Left colon (tissue), 2 donors: ENCODE measurements around the gene VWA8. TPM values are rescaled to one million over a fixed set of nuclear protein-coding genes. Genes with fewer than 3 reads are reported as not detected.

Experiments used
- ATAC-seq: fragments of 200-7000 bp; cut with Tn5 transposase; one replicate; pipeline ENCODE4 v1.9.1; 2020; ENCODE audit warnings: mild to moderate bottlenecking, moderate library complexity
- DNase-seq, 2 donors: peaks; one replicate each; pipeline ENCODE4 v3.0.0-alpha.2; 2020
- intact Hi-C, 2 donors: fragments of 100-400 bp; cut with DNase I in 1 of 2; cut with micrococcal nuclease in 1 of 2; formaldehyde crosslinking; loops; one replicate each; pipeline versions ENCODE4 v1.11.2 to v1.14.0; 2022; cut with DNase I, micrococcal nuclease
- long read RNA-seq: library from polyadenylated mRNA; unstranded; transcript quantifications from one replicate; pipeline ENCODE4 v2.0.0, GENCODE V29; 2021
- total RNA-seq, 2 donors: library from RNA; stranded (reverse); fragmentation: NEBNext Ultra II Directional; extraction: Animal tissue kit (Norgen Biotek cat#: 25700); gene quantifications; one replicate each; pipeline ENCODE4 v1.2.1, GENCODE V29; 2021
- donor health status: DM: no; HTN: no; CAD: no.
- donor health status: DM: yes; HTN: yes; CAD: no.

VWA8 gene
- 10 to 100 TPM; 26.9 to 31.1 TPM for total RNA-seq
- long read RNA-seq, partial matches to known transcripts: 3 of 8 reads
- long read RNA-seq, other reads (novel, unspliced or antisense): 4 of 8 reads

DNA sequence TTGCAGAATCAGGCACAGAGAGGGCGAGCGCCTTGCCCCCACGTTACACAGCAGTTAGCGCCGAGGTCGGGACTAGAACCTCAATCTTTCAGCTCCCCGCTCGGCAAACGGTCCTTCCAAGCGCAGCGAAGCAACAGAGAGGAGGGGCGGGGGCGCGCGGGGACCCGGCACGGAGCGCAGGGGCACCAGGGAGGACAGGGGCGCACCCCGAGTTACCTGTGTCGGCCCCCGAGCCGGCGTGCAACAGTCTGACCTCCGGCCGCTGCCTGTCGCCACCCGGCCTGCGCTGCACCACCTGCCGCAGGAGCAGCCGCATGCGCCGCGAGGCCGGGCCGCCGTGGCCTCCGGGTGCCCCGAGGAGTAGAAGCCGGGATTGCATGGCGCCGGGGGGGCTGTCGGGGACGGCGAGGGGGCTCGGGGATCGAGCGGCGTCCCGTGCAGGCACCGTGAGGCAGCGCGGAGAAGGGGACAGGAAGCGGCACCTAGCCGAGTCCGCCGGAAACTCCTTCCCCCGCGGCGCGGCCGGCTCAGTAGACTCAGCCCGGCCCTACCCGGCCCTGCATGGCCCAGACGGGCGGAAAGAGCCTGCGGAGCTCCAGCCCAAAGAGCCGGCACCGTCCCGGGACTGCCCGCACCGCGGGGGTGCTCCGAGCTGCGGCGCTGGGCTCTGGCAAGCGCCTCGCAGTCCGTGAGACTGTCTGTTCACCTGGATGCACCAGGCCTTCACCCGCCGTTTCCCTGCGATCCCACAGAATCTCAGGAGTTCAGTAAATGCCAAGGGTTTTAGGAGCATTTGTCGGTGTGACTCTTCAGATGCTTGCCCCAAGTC is at the start of gene VWA8:
TSS of gene VWA8 (minus strand) at position 473 of the 829 bp plus-strand sequence. CDS start at position 379, 94 bp downstream.
- peak; percentile 95 for ATAC-seq
- intact Hi-C loops: no loop called here

DNA sequence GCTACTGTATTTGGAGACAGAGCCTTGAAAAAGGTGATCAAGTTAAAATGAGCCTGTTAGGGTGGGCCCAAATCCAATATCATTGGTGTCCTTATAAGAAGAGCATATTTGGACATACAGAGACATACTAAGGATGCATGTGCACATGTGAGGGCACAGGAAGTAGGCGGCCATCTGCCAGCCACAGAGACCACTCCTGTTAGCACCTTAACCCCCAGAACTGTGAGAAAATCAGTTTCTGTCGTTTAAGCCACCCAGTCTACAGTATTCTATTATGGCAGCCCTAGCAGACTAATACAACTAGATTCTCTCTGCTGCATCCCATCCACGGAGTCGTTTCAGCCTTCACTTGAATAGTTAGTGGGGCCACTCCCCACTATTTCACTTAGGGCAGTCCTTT is 48.1 kb upstream of the VWA8 start:
- no peak for ATAC-seq
- intact Hi-C loops: no loop called here
- DNase-seq: no peak

More for the DNA sequence above, at the start of gene VWA8:
- DNase-seq: peak; percentile 74 to 89

DNA sequence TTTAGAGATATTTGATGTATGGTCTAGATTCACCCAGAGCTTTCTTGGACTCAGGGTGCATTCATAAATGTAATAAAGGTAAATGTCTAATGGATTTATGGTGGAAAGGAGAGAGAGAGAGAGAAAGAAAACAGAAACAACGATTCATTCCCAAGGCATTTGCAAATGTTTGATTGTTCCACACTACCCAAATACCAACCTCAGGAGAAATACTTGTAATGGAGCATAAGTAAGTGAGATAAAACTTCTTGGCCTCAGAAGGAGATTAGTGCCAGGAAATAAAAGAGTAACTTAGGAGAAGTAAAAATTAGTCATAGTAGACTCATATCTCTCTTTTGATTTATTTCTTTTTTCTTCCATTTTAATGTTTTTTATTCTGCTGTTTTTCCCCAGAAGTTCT is 46.9 kb upstream of the VWA8 start:
- intact Hi-C loops: no loop called here
- no peak for DNase-seq
- ATAC-seq: no peak

DNA sequence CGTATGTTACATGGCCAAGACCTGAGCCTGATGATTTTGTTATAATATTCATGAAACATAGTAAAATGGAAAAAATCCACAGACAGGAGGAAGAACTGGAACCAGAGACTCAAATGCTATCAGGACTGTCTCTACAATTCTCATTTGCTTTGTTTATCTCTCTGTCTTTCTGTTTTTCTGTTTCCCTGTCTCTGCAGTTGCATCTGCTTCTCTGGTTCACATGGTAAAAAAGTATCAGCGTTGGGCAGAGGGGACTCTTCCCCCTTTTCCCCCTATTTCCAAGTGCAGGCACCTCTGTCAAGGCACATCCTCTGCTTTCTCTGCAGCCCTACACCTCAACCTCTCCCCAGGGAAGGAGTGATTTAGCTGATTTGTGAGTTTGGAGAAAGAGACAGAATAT is 41.2 kb upstream of the VWA8 start:
- DNase-seq: no peak
- intact Hi-C loops: no loop called here
- no peak for ATAC-seq

GRCh38 chr13:42001580-42001979 is 40.7 kb upstream of the VWA8 start:
- intact Hi-C loops: no loop called here
- no peak for ATAC-seq

DNA sequence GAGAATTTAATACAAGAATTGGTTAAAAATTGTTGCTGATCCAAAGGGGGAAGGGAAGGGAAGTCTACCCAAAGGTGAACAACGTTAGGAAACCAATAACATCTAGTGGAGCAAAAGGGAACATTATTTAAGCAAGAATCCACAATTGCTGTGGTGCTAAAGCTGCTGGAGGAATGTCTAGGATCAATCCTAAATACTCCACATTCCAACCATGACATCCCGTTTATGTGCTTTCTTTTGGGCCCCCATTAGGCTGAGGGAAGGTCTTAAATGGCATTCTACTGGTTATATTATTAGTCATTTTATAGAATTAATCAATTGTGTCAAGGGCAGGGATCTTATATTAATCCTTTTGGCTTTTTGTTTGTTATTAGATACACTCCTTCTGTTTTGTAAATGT is 39.9 kb upstream of the VWA8 start:
- DNase-seq: no peak
- intact Hi-C loops: no loop called here
- ATAC-seq: no peak

More at GRCh38 chr13:42001580-42001979, 40.7 kb upstream of the VWA8 start:
- no peak for DNase-seq

DNA sequence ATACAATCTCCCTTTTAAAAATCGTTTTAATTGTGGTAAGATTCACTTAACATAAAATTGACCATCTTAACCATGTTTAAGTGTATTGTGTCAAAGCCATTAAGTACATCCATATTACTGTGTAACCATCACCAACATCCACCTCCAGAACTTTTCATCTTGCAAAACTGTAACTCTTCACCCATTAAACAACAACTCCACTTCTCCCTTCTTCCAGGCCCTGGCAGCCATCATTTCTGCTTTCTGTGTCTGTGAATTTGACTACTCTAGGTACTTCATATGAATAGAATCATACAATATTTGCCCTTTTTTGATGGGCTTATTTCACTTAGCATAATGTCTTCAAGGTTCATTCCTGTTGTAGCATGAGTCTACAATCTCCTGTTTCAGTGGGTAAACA is 36.5 kb upstream of the VWA8 start:
- ATAC-seq: no peak
- intact Hi-C loops: no loop called here

GRCh38 chr13:41995946-41996345 is 35.0 kb upstream of the VWA8 start:
- no peak for ATAC-seq
- intact Hi-C loops: no loop called here

More for the DNA sequence above, 36.5 kb upstream of the VWA8 start:
- DNase-seq: no peak

GRCh38 chr13:41995336-41995735 is 34.4 kb upstream of the VWA8 start:
- no peak for ATAC-seq
- intact Hi-C loops: no loop called here
- DNase-seq: no peak

More at GRCh38 chr13:41995946-41996345, 35.0 kb upstream of the VWA8 start:
- DNase-seq: no peak

DNA sequence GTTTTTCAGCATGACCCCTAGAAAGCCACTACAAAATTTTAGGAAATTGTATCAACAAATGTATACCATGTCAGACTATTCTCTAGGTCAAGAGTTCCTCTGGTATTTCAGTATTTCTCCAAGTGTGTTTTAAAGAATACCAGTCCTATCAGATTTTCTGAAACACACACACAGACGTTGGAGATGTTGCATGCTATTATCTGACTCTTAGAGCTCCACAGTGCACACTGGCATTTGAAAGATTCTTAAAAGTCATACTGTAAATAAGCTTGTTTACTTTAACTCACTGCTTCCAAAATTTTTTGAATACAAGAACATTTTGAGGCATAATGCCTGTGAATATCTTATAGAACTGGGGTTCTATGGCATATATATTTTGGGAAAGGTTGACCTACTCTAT is 33.8 kb upstream of the VWA8 start:
- DNase-seq (no peak), ATAC-seq (no peak)
- intact Hi-C loops: no loop called here

DNA sequence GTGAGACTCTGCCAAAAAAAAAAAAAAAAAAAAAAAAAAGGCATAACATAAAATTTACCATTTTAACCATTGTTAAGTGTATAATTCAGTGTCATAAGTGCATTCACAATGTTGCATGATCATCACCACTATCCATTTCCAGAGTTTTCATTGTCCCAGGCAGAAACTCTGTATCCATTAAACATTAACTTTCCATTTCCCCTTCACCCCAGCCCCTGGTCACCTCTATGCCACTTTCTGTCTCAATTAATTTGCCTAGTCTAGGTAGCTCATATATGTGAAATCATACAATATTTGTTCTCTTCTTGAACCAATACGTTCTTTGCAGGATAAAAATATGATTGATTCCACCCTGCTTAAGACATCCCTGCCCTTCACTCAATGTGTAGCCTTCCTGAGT is 31.0 kb upstream of the VWA8 start:
- intact Hi-C loops: no loop called here
- DNase-seq (no peak), ATAC-seq (no peak)

GRCh38 chr13:41988244-41988643 is 27.3 kb upstream of the VWA8 start:
- ATAC-seq: no peak
- intact Hi-C loops: no loop called here
- no peak for DNase-seq

- DNase-seq: no peak
- intact Hi-C loops: no loop called here
- no peak for ATAC-seq
Observed at GRCh38 chr13:41985788-41986508, 25.0 kb upstream of the VWA8 start.

DNA sequence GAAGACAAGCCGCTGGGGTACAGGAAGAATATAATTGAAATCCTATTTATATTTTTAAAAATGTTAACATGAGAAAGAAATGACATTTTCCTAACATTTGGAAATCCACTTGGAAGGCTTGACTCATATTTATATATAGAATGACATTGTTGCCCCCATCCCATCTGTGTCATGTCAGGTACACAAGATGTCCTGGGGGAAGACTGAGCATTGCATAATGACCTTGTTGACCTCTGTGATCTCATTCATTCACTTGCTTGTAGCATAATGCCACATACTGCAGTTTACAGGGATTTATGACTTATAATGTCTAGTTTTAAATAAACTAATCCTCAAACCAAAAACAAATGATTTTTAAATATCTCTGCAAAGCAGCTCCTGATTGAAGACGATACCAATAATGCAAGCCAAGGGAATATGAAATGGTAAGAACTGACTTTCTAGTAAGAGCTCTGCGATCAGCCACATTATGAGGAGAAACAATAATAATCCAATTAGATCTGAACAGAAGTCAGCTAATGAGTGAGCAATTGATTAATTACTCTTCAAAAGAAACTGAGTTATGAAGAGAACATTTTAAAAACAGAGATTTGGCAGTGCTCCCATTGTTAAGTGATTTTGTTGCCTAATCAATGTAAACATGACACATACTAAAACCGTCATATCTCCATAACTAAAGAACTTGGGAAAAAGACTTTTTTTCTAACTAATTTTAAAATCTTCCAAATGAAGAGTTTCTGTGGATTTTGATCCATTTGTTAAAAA is 21.2 kb upstream of the VWA8 start:
- intact Hi-C loops: no loop called here
- DNase-seq (no peak), ATAC-seq (no peak)

DNA sequence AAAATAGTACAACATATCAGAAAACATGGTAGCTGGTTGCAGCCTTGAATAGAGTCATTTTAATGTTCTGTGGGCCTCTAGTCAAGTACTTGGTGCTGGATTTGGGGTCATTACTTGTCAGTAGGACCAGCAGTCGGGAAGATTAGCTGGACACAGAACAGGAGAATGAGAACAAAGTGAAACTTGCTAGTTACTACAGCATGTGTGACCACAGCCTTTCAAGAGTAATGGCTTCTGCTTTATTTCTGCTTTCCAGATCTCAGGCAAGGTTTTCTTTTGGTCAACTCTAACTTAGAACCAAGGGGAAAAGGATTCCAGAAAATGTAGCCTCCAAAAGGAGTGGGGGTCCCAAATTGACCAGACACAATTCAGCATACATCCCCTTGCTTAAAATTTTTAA is 17.1 kb upstream of the VWA8 start:
- no peak for DNase-seq
- no peak for ATAC-seq
- intact Hi-C loops: no loop called here

DNA sequence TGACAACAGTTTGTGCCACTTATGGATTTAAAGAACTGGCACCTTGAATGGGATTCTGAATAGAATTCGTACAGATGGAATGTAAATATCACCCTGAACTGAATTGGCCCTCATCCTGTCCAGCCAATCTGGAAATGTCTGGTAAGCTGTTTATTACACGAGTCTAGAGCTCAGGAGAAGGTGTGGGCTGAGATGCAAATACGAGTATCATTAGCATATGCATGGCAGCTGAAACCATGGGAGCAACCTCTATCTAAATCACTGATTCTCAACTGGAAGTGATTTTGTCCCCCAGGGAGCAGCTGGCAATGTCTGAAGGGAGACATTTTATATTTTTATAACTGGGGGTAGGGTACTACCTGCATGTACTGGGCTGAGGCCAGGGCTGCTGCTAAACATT is 15.6 kb upstream of the VWA8 start:
- ATAC-seq: no peak
- DNase-seq: no peak
- intact Hi-C loops: no loop called here

GRCh38 chr13:41974262-41974900 is 13.5 kb upstream of the VWA8 start:
- ATAC-seq: no peak
- intact Hi-C loops: no loop called here
- no peak for DNase-seq

DNA sequence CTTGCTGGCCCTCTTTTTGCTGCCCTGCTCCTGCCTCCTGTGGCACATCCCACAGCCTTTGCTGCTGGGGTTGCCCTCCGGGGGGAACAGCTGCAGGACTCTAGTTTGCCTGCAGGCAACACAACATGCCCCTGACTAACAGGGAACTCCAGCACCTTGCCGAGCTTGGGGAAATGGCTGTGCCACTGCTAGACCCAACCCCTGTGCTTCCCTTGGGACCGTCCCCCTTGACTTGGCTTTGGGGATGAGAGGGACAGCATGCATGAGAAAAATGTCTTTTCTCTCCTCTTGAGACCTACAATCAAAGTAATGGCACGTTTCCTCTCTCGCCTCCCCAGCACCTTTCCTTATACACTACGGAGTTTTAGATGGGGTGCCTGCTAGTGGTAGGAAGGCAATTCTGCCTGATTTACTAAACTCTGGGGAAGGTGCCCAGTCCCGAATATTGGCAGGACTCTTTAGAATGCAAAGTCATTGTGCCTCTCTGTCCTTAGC is 12.4 kb upstream of the VWA8 start:
- intact Hi-C loops: no loop called here
- no peak for DNase-seq
- ATAC-seq: no peak

DNA sequence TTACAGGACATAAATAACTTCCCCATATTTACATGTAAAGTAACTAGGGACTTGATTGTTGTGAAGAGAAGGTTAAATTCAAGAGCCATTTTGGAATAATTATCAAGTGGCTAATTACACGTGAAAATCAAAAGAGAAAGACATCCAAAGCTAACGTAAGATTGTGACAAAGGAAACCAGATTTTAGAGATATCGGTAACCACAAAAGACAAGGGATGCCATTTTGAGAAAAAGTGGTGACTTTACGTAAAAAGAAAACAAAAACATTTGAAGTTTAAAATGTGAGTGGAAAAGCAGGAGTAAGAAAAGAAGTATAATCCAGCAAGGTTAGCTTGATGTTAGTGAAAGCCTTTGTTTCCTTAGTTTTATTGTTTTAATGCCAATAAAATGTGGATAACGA is 10.9 kb upstream of the VWA8 start:
- intact Hi-C loops: no loop called here
- ATAC-seq (peak; percentile 87), DNase-seq (no peak)
